Kidney tubule cell (primary cell): ENCODE results near the gene CECR2.

Experiments used
- DNase-seq: peaks from one replicate; pipeline ENCODE4 v3.0.0-alpha.2; 2018; ENCODE audit warnings: low spot score

The CECR2 gene

GRCh38 chr22:17369439-17370025 lies at the start of gene CECR2:
CECR2 (plus strand) TSS chr22:17369460; CDS start chr22:17369784, 324 bp downstream.
- peak; percentile 24 for DNase-seq

GRCh38 chr22:17319546-17319945 lies 49.7 kb upstream of the CECR2 start:
- DNase-seq = no peak

- DNase-seq = no peak
Observed at GRCh38 chr22:17322511-17322910, 46.7 kb upstream of the CECR2 start.

GRCh38 chr22:17331690-17332089 lies 37.6 kb upstream of the CECR2 start:
- DNase-seq = no peak

- no peak for DNase-seq
Observed at GRCh38 chr22:17332109-17332800, 37.0 kb upstream of the CECR2 start.

- no peak for DNase-seq
Observed at GRCh38 chr22:17334059-17334458, 35.2 kb upstream of the CECR2 start.

- DNase-seq = no peak
Observed at GRCh38 chr22:17334983-17335382, 34.3 kb upstream of the CECR2 start.

- no peak for DNase-seq
Observed at GRCh38 chr22:17336061-17336460, 33.2 kb upstream of the CECR2 start.

GRCh38 chr22:17337639-17338038 lies 31.6 kb upstream of the CECR2 start:
- DNase-seq = no peak

GRCh38 chr22:17339095-17339693 lies 30.1 kb upstream of the CECR2 start:
- no peak for DNase-seq

GRCh38 chr22:17342361-17342760 lies 26.9 kb upstream of the CECR2 start:
- DNase-seq = no peak

GRCh38 chr22:17343766-17344165 lies 25.5 kb upstream of the CECR2 start:
- DNase-seq = no peak

GRCh38 chr22:17346578-17346977 lies 22.7 kb upstream of the CECR2 start:
- DNase-seq = no peak

GRCh38 chr22:17347724-17348123 lies 21.5 kb upstream of the CECR2 start:
- DNase-seq = no peak

GRCh38 chr22:17348464-17349103 lies 20.7 kb upstream of the CECR2 start:
- DNase-seq = no peak

GRCh38 chr22:17349172-17349571 lies 20.1 kb upstream of the CECR2 start:
- DNase-seq = no peak

- DNase-seq = no peak
Observed at GRCh38 chr22:17350292-17350691, 19.0 kb upstream of the CECR2 start.

- DNase-seq = no peak
Observed at GRCh38 chr22:17352798-17353197, 16.5 kb upstream of the CECR2 start.

GRCh38 chr22:17357688-17358087 lies 11.6 kb upstream of the CECR2 start:
- no peak for DNase-seq

GRCh38 chr22:17358415-17358814 lies 10.8 kb upstream of the CECR2 start:
- no peak for DNase-seq

- DNase-seq = peak; percentile 30
Observed at GRCh38 chr22:17359501-17359900, 9.8 kb upstream of the CECR2 start.

GRCh38 chr22:17366329-17366728 lies 2.9 kb upstream of the CECR2 start:
- DNase-seq = no peak

- no peak for DNase-seq
Observed at GRCh38 chr22:17366830-17367229, 2.4 kb upstream of the CECR2 start.
